ENCODE results near the gene ALG12. TPM values are rescaled to one million over a fixed set of nuclear protein-coding genes. Genes with fewer than 3 reads are reported as not detected.
"Not testable (repeated sequence)": the region's sequence is repeated elsewhere in the genome, so short reads cannot be mapped to it uniquely, and the experiment has no call there.

The ALG12 gene
- total and polyA plus RNA-seq, 2 donors = 18.5 to 20.4 TPM

DNA sequence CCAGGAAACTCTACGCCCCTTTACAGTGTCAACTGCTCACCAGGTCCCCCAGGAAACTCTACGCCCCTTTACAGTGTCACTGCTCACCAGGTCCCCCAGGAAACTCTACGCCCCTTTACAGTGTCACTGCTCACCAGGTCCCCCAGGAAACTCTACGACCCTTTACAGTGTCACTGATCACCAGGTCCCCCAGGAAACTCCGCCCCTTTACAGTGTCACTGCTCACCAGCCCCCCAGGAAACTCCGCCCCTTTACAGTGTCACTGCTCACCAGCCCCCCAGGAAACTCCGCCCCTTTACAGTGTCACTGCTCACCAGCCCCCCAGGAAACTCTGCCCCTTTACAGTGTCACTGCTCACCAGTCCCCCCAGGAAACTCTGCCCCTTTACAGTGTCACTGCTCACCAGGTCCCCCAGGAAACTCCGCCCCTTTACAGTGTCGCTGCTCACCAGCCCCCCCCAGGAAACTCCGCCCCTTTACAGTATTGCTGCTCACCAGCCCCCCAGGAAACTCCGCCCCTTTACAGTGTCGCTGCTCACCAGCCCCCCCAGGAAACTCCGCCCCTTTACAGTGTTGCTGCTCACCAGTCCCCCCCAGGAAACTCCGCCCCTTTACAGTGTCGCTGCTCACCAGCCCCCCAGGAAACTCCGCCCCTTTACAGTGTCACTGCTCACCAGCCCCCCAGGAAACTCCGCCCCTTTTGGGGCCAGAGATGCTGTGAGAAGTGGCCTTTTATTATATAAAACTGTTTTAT lies 27.0 kb upstream of the ALG12 start:
- not testable (repeated sequence) for H3K27ac ChIP-seq (ENCODE audit: low read depth); H3K36me3 ChIP-seq (ENCODE audit: insufficient read depth); DNase-seq (ENCODE audit: extremely low spot score); H3K4me3 ChIP-seq (ENCODE audit: low read depth, low read length); H3K4me1 ChIP-seq (ENCODE audit: insufficient read depth)
- 84% methylated on average over 17 of the region's 17 CpGs for WGBS

DNA sequence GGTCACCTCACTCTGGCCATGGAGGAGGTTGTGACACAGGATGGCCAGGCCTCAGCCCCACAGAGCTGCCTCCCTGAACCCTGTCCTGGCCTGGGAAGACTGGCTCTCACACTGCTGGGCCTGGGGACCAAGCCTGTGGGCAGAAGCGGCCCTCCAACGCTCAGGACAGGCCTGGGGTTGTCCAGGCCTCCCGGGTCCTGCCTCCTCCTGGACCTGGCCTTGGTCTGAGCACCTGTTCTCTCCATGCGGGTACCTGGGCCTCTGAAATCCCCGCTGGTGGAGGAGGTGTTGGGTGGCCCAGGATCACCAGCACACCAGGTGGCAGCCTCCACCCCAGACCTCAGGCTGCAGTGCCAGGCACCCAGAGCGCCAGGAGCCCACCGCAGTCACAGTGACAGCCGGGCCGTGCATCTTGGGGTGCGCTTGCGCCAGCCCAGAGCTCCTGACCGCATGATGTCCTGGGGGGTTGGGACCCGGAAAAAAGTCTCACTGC lies 26.2 kb upstream of the ALG12 start:
- Histone ChIP-seq H3K4me3 (ENCODE audit: low read depth, low read length) (no peak overlapping the region), H3K4me1 (ENCODE audit: insufficient read depth) (no peaks in the 10 kb centered on the region), H3K36me3 (ENCODE audit: insufficient read depth) (no peaks in the 10 kb centered on the region), H3K27ac (ENCODE audit: low read depth) (no peak overlapping the region)
- no peak for DNase-seq (ENCODE audit: extremely low spot score)
- WGBS = 93% methylated on average over 13 of the region's 13 CpGs

DNA sequence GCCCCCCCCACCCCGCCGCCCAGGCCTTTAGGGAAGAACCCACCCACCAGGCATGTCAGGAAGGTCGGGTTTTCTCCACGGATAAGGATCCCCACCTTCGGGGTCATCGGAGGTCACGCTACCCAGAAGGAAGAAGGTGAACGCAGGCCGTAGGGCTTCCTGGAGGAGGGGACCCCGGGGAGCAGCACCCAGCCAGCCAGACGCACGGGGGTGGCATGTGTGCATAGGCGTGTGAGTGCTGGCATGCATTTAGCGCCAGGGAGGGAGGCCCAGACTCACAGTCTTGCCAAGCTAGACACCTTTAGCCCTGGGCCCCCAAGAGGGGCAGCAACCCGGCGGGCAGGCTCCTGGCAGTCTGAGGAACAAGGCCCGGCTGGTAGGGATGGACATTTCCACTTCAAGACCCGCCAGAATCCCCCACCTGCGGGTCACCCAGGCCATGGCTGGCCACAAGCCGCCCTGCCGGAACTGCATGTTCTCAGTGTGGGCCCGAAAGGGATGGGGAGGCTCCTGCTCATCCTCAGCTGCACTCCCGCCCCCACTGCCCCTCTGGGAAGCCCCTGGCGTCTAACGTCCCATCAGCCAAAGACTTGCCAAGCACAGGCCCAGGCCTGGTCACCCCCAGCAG lies 25.6 kb upstream of the ALG12 start:
- no peak overlapping the region for H3K4me3 ChIP-seq (ENCODE audit: low read depth, low read length)
- H3K36me3 ChIP-seq (ENCODE audit: insufficient read depth) = no peaks in the 10 kb centered on the region
- H3K4me1 ChIP-seq (ENCODE audit: insufficient read depth) = no peaks in the 10 kb centered on the region
- WGBS = 89% methylated on average over 25 of the region's 25 CpGs
- H3K27ac ChIP-seq (ENCODE audit: low read depth) = no peak overlapping the region
- no peak for DNase-seq (ENCODE audit: extremely low spot score)

DNA sequence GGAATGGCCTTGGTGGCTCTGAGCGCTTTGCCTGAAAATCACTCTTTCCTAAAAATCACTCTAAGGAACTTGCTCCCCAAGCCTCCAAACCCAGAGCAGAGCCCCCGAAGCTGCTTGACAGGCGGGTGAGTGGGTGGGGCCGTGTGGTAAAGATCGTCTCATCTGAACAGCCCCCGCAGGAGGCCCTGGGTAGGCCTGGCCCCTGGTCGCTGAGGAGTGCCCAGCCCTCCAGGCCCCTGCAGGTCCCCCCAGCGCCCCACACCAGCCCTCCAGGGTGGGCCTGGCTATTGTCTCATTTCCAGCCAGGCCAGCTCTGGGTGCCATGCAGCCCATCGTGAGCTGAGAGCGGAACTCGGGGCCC lies 25.1 kb upstream of the ALG12 start:
- WGBS = 82% methylated on average over 11 of the region's 11 CpGs

DNA sequence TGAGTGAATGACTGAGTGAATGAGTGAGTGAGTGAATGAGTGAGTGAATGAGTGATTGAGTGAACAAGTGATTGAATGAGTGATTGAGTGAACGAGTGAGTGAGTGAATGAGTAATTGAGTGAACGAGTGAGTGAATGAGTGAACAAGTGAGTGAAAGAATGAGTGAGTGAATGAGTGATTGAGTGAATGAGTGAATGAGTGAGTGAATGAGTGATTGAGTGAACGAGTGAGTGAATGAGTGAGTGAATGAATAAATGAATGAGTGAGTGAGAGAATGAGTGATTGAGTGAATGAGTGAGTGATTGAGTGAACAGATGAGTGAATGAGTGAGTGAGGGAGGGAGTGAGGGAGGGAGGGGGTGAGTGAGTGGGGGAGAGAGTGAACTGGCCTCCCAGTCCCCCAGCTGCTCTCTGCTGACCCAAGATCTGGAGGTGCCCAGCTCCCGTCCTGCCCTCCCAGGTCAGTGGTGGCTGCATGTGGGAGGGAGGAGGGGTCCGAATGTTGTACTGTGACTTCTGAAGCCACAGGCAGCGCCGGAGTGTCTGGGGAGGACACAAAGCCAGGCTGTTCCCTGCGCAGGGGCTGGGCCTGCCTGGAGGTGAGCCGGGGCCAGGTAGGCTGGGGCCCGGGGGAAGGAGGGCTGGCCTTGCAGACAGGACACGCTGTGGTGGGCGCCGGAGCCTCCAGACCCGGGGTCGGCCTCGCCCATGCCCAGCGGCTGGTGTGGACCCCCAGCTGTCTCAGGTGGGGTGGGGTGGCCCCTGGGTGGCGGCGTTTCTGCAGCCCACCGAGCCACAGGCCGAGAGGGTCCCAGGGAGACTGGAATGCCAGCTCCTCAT lies 24.5 kb upstream of the ALG12 start:
- Histone ChIP-seq H3K4me3 (ENCODE audit: low read depth, low read length) (no peak overlapping the region), H3K4me1 (ENCODE audit: insufficient read depth) (no peaks in the 10 kb centered on the region), H3K27ac (ENCODE audit: low read depth) (no peak overlapping the region), H3K36me3 (ENCODE audit: insufficient read depth) (no peaks in the 10 kb centered on the region)
- 83% methylated on average over 21 of the region's 21 CpGs for WGBS
- DNase-seq (ENCODE audit: extremely low spot score) = no peak

More for the DNA sequence above, 25.1 kb upstream of the ALG12 start:
- Histone ChIP-seq H3K4me1 (ENCODE audit: insufficient read depth) (no peaks in the 10 kb centered on the region), H3K36me3 (ENCODE audit: insufficient read depth) (no peaks in the 10 kb centered on the region), H3K27ac (ENCODE audit: low read depth) (no peak overlapping the region), H3K4me3 (ENCODE audit: low read depth, low read length) (no peak overlapping the region)
- DNase-seq (ENCODE audit: extremely low spot score) = no peak

DNA sequence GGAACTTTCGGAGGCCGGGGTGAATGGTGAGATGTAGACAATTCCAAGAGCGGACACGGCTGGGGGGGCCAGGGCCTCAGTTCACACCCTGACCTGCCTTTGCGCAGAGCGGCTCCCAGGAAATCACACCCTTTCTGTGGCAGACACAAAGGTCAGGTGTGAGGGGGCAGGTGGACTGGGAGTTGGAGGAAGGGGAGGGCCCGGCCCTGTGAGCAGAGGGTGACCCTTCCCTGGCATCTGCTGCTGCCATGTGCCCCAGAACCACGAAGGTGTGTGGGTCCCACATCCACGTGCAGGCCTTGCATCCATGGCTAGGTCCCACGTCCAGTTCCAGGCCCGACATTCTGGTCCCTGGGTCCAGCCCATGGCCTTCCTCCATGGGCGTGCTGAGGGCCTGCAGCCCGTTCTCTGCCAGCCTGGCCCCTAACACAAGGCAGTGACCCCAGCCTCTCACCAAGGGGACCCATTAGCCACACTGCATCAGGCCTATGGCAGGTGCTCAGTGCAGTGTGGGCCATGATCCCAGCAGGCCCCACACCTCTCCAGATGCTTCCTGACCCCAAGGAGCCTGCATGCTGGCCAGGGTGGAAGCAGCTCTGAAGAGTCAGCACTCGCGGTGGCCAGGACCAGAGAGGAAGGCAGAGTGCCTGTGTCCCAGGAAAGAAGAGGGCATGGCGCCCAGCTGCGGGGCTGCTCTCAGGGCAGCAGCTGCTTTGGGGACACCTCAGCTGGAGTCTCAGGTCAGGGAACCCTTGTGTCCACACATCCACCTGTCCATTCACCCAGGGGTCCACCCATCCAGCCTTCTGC lies 23.5 kb upstream of the ALG12 start:
- no peaks in the 10 kb centered on the region for H3K4me1 ChIP-seq (ENCODE audit: insufficient read depth)
- H3K4me3 ChIP-seq (ENCODE audit: low read depth, low read length) = no peak overlapping the region
- no peak for DNase-seq (ENCODE audit: extremely low spot score)
- 97% methylated on average over 17 of the region's 17 CpGs for WGBS
- H3K36me3 ChIP-seq (ENCODE audit: insufficient read depth) = no peaks in the 10 kb centered on the region
- H3K27ac ChIP-seq (ENCODE audit: low read depth) = no peak overlapping the region

DNA sequence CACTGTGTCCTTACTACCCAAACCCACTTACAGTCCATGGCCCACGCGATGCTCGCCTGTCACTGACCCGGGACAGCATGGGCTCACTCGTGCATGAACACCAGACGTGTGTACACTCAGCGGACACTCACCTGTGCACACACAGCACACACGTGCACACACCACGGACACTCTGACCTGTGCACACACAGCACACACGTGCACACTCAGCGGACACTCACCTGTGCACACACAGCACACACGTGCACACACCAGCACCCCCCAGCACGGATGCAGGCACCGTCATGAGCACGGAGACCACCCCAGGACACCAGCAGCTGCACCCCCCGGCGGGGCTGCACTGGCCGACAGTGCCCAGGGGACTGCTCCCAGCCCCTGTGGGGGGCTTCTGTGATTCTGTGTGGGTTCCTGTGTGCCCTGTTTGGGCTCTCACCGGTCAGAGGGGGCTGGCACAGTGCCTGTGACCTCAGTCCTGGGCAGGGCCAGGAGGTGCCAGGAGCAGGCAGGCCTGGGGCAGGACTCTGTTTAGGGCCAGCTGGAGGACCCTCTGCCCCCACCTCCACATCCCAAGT lies 20.4 kb upstream of the ALG12 start:
- H3K4me1 ChIP-seq (ENCODE audit: insufficient read depth) = peaks cover 1% of the 10 kb centered on the region
- WGBS = 87% methylated on average over 19 of the region's 19 CpGs
- no peaks in the 10 kb centered on the region for H3K36me3 ChIP-seq (ENCODE audit: insufficient read depth)
- H3K4me3 ChIP-seq (ENCODE audit: low read depth, low read length) = no peak overlapping the region
- no peak overlapping the region for H3K27ac ChIP-seq (ENCODE audit: low read depth)
- no peak for DNase-seq (ENCODE audit: extremely low spot score)

DNA sequence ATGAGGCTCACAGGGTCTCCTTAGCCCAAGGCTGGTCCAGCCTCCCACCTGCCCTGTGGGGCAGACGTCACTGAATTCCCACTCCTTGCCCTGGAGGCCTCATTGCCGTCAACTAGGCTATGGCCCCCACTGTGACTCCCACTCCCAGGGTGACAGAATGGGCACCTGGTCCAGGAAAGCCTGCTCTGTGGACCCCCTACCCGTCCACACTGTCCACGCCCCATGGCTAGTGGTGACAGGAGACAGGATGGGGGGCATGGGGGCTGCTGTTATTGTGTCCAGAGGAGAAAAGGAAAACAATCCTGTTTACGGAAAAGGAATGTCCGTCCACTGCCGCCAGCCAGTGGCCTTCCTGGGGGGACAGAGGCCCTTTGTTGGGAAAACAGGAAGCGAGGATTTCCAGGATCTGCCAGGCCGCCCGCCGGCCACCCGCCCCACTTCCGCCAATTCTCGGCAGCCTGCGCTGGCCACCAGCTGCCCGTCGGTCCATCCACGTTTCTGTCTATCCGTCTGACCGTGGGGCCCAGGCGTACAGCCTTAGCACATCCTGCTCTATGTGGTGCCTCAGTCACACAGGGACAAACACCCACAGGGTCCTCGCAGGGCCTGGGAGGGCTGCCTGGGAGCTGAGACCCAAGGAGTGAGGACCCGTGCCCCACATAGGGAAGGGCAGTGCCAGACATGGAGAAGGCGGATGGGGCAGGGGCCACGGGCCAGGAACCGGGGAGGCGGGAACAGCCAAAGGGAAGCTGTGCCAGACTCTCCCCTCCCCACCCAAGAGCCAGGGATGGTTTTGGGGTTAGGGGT lies 19.7 kb upstream of the ALG12 start:
- DNase-seq (ENCODE audit: extremely low spot score) = no peak
- Histone ChIP-seq H3K36me3 (ENCODE audit: insufficient read depth) (no peaks in the 10 kb centered on the region), H3K27ac (ENCODE audit: low read depth) (no peak overlapping the region), H3K4me3 (ENCODE audit: low read depth, low read length) (no peak overlapping the region), H3K4me1 (ENCODE audit: insufficient read depth) (peaks cover 1% of the 10 kb centered on the region)
- 78% methylated on average over 27 of the region's 27 CpGs for WGBS

DNA sequence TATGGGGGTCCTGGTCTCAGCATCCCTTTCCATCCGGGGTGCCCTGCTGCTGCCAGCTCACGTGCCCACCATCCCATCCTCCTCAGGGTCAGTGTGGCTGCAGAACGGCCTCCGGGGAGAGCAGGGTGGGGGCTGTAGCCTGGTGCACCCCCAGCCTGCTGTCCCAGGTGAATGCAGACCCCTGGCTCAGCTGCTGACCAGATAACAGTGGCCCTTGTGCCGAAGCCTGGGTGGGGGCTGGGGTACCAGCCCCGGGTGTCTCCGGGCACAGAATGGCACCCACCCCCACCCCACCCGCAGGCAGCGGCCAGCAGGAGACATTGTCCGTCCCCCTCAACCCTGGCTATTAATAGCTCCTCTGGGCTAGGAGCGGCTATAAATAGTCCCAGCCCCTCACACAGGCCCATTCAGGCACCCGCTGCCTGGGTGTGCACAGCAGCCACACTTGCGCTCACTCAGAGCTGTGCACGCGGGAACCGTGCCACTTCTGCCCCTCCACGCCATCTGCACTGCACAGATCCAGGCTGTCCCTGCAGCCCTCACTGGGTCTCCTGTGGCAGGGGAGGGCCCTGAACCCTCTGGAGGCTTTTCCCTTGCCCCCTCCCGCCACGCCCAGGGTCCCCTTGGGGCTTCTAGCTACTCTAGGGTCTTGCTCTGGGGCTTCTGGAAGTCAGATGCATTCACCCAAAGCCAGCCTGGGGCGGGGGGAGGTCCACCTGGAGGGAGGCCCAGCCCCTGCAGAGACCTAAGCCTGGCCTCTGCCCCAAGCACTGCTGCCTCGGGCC lies 18.9 kb upstream of the ALG12 start:
- Histone ChIP-seq H3K4me3 (ENCODE audit: low read depth, low read length) (no peak overlapping the region), H3K36me3 (ENCODE audit: insufficient read depth) (no peaks in the 10 kb centered on the region), H3K4me1 (ENCODE audit: insufficient read depth) (peaks cover 1% of the 10 kb centered on the region), H3K27ac (ENCODE audit: low read depth) (peak overlapping the region; percentile 27)
- 51% methylated on average over 21 of the region's 21 CpGs for WGBS
- DNase-seq (ENCODE audit: extremely low spot score) = no peak

DNA sequence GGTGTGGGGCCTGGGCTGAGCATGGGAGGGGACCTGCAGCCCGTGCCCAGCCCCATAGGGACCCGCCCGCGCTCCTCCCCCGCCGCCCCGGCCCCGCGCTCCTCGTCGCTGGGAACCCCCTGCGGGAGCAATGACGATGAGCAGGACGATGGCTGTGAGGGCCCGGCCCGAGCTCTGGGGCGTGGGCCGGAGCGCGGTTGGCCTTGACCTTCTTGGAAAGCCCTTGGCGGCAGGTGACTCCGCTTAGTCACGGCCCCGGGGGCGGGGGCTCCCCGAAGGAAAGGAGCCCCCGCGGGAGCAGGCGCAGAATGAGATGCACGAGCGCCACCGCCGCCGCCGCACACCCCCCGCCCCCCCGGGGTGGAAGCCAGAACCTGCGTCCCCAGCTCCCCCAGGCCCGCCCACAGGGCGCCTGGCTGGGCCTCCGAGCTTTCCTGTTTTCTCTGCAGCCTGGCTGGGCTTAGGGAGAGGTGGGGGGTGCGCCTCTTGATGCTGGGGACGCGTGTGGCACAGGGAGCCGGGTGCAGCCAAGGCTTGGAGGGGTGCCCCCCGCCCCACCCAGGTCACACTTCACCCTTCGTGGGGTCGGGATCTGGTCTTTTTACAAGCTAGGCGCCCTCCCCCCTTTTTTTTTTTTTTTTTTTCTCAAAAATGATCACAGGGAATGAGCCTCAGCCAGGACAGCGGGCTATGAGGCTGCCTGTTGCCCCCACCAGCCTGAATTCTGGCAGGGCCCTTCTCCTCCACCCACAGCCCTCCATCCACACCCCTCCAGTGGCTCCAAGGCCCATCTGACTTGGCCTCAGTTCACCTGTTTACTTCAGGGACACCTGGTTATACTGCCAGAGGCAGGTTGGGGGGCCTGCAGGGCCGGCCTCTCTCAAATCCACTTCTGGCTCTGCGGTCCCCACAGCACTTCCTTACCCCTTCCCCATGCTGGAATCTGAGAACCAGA lies 18.1 kb upstream of the ALG12 start:
- peak overlapping the region; percentile 37 for H3K4me3 ChIP-seq (ENCODE audit: low read depth, low read length)
- DNase-seq (ENCODE audit: extremely low spot score) = no peak
- peaks cover 1% of the 10 kb centered on the region for H3K4me1 ChIP-seq (ENCODE audit: insufficient read depth)
- WGBS = 5% methylated on average over 52 of the region's 52 CpGs
- H3K36me3 ChIP-seq (ENCODE audit: insufficient read depth) = no peaks in the 10 kb centered on the region
- peak overlapping the region; percentile 27 for H3K27ac ChIP-seq (ENCODE audit: low read depth)

DNA sequence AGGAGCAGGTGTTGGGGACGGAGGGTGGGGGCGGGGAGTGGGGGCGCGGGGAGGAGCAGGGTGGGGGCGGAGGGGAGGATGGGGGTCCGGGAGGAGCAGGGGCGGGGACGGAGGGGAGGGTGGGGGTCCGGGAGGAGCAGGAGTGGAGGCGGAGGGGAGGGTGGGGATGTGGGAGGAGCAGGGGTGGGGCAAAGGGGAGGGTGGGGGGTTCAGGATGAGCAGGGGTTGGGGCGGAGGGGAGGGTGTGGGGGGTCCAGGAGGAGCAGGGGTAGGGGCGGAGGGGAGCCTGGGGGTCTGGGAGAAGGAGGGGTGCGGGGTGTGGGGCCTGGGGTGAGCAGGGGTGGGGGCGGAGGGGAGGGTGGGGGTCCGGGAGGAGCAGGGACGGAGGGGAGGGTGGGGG lies 17.3 kb upstream of the ALG12 start:
- Histone ChIP-seq H3K4me3 (ENCODE audit: low read depth, low read length) (peak overlapping the region; percentile 37), H3K4me1 (ENCODE audit: insufficient read depth) (peaks cover 1% of the 10 kb centered on the region), H3K27ac (ENCODE audit: low read depth) (no peak overlapping the region), H3K36me3 (ENCODE audit: insufficient read depth) (no peaks in the 10 kb centered on the region)
- no peak for DNase-seq (ENCODE audit: extremely low spot score)
- 4% methylated on average over 15 of the region's 16 CpGs for WGBS
